ENCODE results near the gene SMARCAL1. TPM values are rescaled to one million over a fixed set of nuclear protein-coding genes. Genes with fewer than 3 reads are reported as not detected.
"Not testable (repeated sequence)": the region's sequence is repeated elsewhere in the genome, so short reads cannot be mapped to it uniquely, and the experiment has no call there.

SMARCAL1 gene
- total RNA-seq, 8 experiments from 2014 or later = 9.5 to 19.0 (median 14.7) TPM

GRCh38 chr2:216379977-216380376, 32.3 kb upstream of the SMARCAL1 start:
- H3K4me1 ChIP-seq (replicated peaks in 1 of 2) = no peaks in the 10 kb centered on the region
- no peak overlapping the region for H3K27ac ChIP-seq
- H3K4me3 ChIP-seq = no peak overlapping the region
- 0 to 100% (median 67%) methylated on average over 1 to 3 of the region's 5 CpGs; no CpG with 5 or more reads in 4 of the 10 experiments for WGBS, 10 experiments
- in situ Hi-C loops (cut with MboI; ENCODE audit: low pct_unique_long_range_greater_than_20kb in 2 of 9, low sequenced_read_pairs in 9 of 9, unreplicated experiment in 9 of 9) = no loop called here
- peak in 2 of 8 experiments; percentile 20 to 54 for ATAC-seq (replicated peaks in 6 of 8)

- H3K4me3 ChIP-seq; H3K27ac ChIP-seq; ATAC-seq (replicated peaks in 6 of 8); H3K4me1 ChIP-seq (replicated peaks in 1 of 2); in situ Hi-C loops (cut with MboI; ENCODE audit: low pct_unique_long_range_greater_than_20kb in 2 of 9, low sequenced_read_pairs in 9 of 9, unreplicated experiment in 9 of 9): not testable (repeated sequence)
- 40 to 80% (median 64%) methylated on average over 1 to 2 of the region's 2 CpGs; no CpG with 5 or more reads in 6 of the 10 experiments for WGBS, 10 experiments
Measured at GRCh38 chr2:216384409-216384808, 27.9 kb upstream of the SMARCAL1 start.

- 20 to 60% (median 45%) methylated on average over 1 to 2 of the region's 2 CpGs; no CpG with 5 or more reads in 5 of the 10 experiments for WGBS, 10 experiments
Measured at GRCh38 chr2:216385478-216385877, 26.8 kb upstream of the SMARCAL1 start.

GRCh38 chr2:216387262-216387661, 25.0 kb upstream of the SMARCAL1 start:
- Histone ChIP-seq H3K27ac (no peak overlapping the region), H3K4me1 (replicated peaks in 1 of 2) (no peaks in the 10 kb centered on the region), H3K4me3 (no peak overlapping the region)
- 73 to 100% (median 90%) methylated on average over 2 of the region's 2 CpGs; no CpG with 5 or more reads in 2 of the 10 experiments for WGBS, 10 experiments
- in situ Hi-C loops (cut with MboI; ENCODE audit: low pct_unique_long_range_greater_than_20kb in 2 of 9, low sequenced_read_pairs in 9 of 9, unreplicated experiment in 9 of 9) = no loop called here
- ATAC-seq (replicated peaks in 6 of 8) = no peak

More at GRCh38 chr2:216385478-216385877, 26.8 kb upstream of the SMARCAL1 start:
- no peak overlapping the region for H3K27ac ChIP-seq
- H3K4me1 ChIP-seq (replicated peaks in 1 of 2) = no peaks in the 10 kb centered on the region
- no peak for ATAC-seq (replicated peaks in 6 of 8)
- in situ Hi-C loops (cut with MboI; ENCODE audit: low pct_unique_long_range_greater_than_20kb in 2 of 9, low sequenced_read_pairs in 9 of 9, unreplicated experiment in 9 of 9) = no loop called here
- no peak overlapping the region for H3K4me3 ChIP-seq

GRCh38 chr2:216388046-216388884, 24.0 kb upstream of the SMARCAL1 start:
- Histone ChIP-seq H3K27ac (no peak overlapping the region), H3K4me3 (no peak overlapping the region), H3K4me1 (replicated peaks in 1 of 2) (peaks cover 0 to 4% of the 10 kb centered on the region in 2 donors)
- no peak for ATAC-seq (replicated peaks in 6 of 8)
- 33 to 100% (median 81%) methylated on average over 1 to 5 of the region's 5 CpGs for WGBS, 10 experiments
- in situ Hi-C loops (cut with MboI; ENCODE audit: low pct_unique_long_range_greater_than_20kb in 2 of 9, low sequenced_read_pairs in 9 of 9, unreplicated experiment in 9 of 9) = no loop called here

GRCh38 chr2:216389570-216389969, 22.7 kb upstream of the SMARCAL1 start:
- Histone ChIP-seq H3K4me3 (no peak overlapping the region), H3K27ac (no peak overlapping the region), H3K4me1 (replicated peaks in 1 of 2) (peaks cover 0 to 11% of the 10 kb centered on the region in 2 donors)
- 33 to 90% (median 83%) methylated on average over 1 of the region's 1 CpG; no CpG with 5 or more reads in 3 of the 10 experiments for WGBS, 10 experiments
- ATAC-seq (replicated peaks in 6 of 8) = no peak
- in situ Hi-C loops (cut with MboI; ENCODE audit: low pct_unique_long_range_greater_than_20kb in 2 of 9, low sequenced_read_pairs in 9 of 9, unreplicated experiment in 9 of 9) = no loop called here

GRCh38 chr2:216391401-216391800, 20.9 kb upstream of the SMARCAL1 start:
- no peak overlapping the region for H3K27ac ChIP-seq
- H3K4me1 ChIP-seq (replicated peaks in 1 of 2) = peaks cover 0 to 11% of the 10 kb centered on the region in 2 donors
- in situ Hi-C loops (cut with MboI; ENCODE audit: low pct_unique_long_range_greater_than_20kb in 2 of 9, low sequenced_read_pairs in 9 of 9, unreplicated experiment in 9 of 9) = no loop called here
- no peak overlapping the region for H3K4me3 ChIP-seq
- 79 to 100% (median 87%) methylated on average over 1 to 5 of the region's 6 CpGs; no CpG with 5 or more reads in 3 of the 10 experiments for WGBS, 10 experiments
- no peak for ATAC-seq (replicated peaks in 6 of 8)

GRCh38 chr2:216392018-216392562, 20.2 kb upstream of the SMARCAL1 start:
- H3K27ac ChIP-seq = no peak overlapping the region
- H3K4me1 ChIP-seq (replicated peaks in 1 of 2) = peaks cover 0 to 11% of the 10 kb centered on the region in 2 donors
- no peak for ATAC-seq (replicated peaks in 6 of 8)
- in situ Hi-C loops (cut with MboI; ENCODE audit: low pct_unique_long_range_greater_than_20kb in 2 of 9, low sequenced_read_pairs in 9 of 9, unreplicated experiment in 9 of 9) = no loop called here
- WGBS, 10 experiments = 33 to 100% (median 67%) methylated on average over 1 to 3 of the region's 6 CpGs; no CpG with 5 or more reads in 3 of the 10 experiments
- no peak overlapping the region for H3K4me3 ChIP-seq

GRCh38 chr2:216392945-216393840, 19.1 kb upstream of the SMARCAL1 start:
- peak in 4 of 8 experiments; percentile 40 to 67 (median 54) for ATAC-seq (replicated peaks in 6 of 8)
- in situ Hi-C loops (cut with MboI; ENCODE audit: low pct_unique_long_range_greater_than_20kb in 2 of 9, low sequenced_read_pairs in 9 of 9, unreplicated experiment in 9 of 9) = no loop called here
- peaks cover 0 to 11% of the 10 kb centered on the region in 2 donors for H3K4me1 ChIP-seq (replicated peaks in 1 of 2)
- WGBS, 10 experiments = 61 to 90% (median 81%) methylated on average over 2 to 11 of the region's 12 CpGs; no CpG with 5 or more reads in 4 of the 10 experiments
- H3K27ac ChIP-seq = peak overlapping the region in 1 of 2 donors; percentile 5
- H3K4me3 ChIP-seq = no peak overlapping the region

- ATAC-seq (replicated peaks in 6 of 8) = no peak
- 37 to 100% (median 82%) methylated on average over 3 to 6 of the region's 6 CpGs; no CpG with 5 or more reads in 3 of the 10 experiments for WGBS, 10 experiments
- Histone ChIP-seq H3K27ac (no peak overlapping the region), H3K4me3 (no peak overlapping the region), H3K4me1 (replicated peaks in 1 of 2) (peaks cover 0 to 11% of the 10 kb centered on the region in 2 donors)
- in situ Hi-C loops (cut with MboI; ENCODE audit: low pct_unique_long_range_greater_than_20kb in 2 of 9, low sequenced_read_pairs in 9 of 9, unreplicated experiment in 9 of 9) = no loop called here
Measured at GRCh38 chr2:216394881-216395280, 17.4 kb upstream of the SMARCAL1 start.

GRCh38 chr2:216399621-216400020, 12.7 kb upstream of the SMARCAL1 start:
- in situ Hi-C loops (cut with MboI; ENCODE audit: low pct_unique_long_range_greater_than_20kb in 2 of 9, low sequenced_read_pairs in 9 of 9, unreplicated experiment in 9 of 9) = no loop called here
- Histone ChIP-seq H3K4me1 (replicated peaks in 1 of 2) (no peaks in the 10 kb centered on the region), H3K27ac (no peak overlapping the region), H3K4me3 (no peak overlapping the region)
- no peak for ATAC-seq (replicated peaks in 6 of 8)
- 14 to 57% (median 20%) methylated on average over 1 of the region's 1 CpG; no CpG with 5 or more reads in 5 of the 10 experiments for WGBS, 10 experiments

- in situ Hi-C loops (cut with MboI; ENCODE audit: low pct_unique_long_range_greater_than_20kb in 2 of 9, low sequenced_read_pairs in 9 of 9, unreplicated experiment in 9 of 9) = no loop called here
- Histone ChIP-seq H3K4me1 (replicated peaks in 1 of 2) (no peaks in the 10 kb centered on the region), H3K4me3 (no peak overlapping the region), H3K27ac (no peak overlapping the region)
- WGBS, 10 experiments = 69 to 86% (median 81%) methylated on average over 1 to 6 of the region's 6 CpGs; no CpG with 5 or more reads in 1 of the 10 experiments
- no peak for ATAC-seq (replicated peaks in 6 of 8)
Measured at GRCh38 chr2:216402751-216403150, 9.5 kb upstream of the SMARCAL1 start.

Measured in motor neuron (in vitro differentiated cells).